T-helper 9 cell (primary cell): ENCODE measurements around the gene PRCP.

Source experiments
- DNase-seq: peaks from one replicate; pipeline ENCODE4 v3.0.0-alpha.2; 2020

The PRCP gene

DNA sequence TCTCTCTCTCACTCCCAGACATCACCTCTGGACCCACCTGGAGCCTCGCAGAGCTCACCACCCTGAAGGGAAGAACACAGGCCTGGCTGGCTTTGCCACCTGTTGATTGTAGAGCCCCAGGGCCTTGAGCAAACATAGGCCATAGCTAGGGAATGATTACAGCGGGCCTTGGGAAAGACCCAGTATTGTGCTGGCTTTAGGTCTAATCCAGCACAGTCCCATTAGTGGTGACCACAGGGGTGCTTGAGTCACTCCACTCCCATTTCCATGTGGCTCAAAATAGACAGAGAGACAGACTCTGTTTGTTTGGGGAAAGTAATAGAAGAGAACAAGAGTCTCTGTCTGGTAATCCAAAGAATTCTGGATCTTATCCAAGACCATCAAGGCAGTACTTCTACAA, 123.9 kb downstream of the PRCP start:
- DNase-seq = no peak

DNA sequence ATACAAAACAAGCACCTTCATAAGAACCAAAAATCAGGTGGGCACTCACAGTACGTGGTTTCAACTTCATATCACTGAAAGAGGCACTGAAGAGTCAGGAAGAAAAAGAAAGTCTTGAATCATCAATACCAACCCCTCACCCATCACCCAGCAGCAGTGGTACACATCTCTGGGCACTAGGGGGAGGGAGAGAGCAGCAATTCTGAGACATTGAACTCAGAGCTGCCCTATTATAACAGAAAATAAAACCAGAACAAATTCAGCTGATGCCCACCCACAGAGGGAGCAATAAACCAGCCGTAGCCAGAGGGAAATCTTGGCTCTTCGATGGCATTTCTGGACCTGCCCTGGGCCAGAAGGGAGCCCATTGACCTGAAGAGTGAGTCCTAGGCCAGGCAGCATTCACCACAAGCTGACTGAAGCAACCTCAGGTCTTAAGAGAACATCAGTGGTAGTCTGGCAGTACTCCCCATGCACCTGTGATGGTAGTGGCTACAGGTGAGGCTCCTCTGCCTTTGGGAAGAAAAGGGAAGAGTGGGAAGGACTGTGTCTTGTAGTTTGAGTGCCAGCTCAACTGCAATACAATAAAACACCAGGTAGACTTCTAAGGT, 124.4 kb downstream of the PRCP start:
- DNase-seq = no peak

DNA sequence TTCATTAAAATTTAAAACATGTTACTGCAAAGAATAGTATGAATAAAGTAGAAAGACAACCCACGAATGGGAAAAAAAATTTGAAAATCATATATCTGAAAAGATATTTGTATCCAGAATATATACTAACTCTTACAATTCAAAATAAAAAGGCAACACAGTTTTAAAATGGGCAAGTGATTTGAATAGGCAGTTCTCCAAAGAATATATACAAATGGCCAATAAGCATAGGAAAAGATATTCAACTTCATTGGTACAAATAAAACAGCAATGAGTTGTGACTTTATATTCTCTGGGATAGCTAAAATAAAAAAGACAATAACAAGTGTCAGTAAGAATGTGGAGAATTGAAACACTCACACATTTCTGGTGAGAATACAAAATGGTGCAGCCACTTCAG, 125.0 kb downstream of the PRCP start:
- DNase-seq = no peak
